ENCODE data around the gene MEIS2.
A peak's percentile ranks its signal among the peaks of the same experiment; 100 is the strongest.

The MEIS2 gene

GRCh38 chr15:36911322-36911944 is 188.9 kb downstream of the MEIS2 start:
- Histone ChIP-seq H3K4me3 (replicated peaks; ENCODE audit: insufficient read depth, low read length) (no peak overlapping the region), H3K27me3 (ENCODE audit: insufficient read depth, poor library complexity, severe bottlenecking) (no peaks in the 10 kb centered on the region), H3K27ac (replicated peaks) (no peak overlapping the region)
- no peak for DNase-seq (ENCODE audit: low read depth in 1 of 2, low spot score in 1 of 2)
- TF ChIP-seq REST (IDR thresholded peaks at IDR 0.05; ENCODE audit: insufficient replicate concordance, low read depth), result no peak
- peak; percentile 98 for TF ChIP-seq SPI1 (IDR thresholded peaks at IDR 0.05; ENCODE audit: borderline replicate concordance, low read depth)

GRCh38 chr15:36908991-36909390 is 191.4 kb downstream of the MEIS2 start:
- Histone ChIP-seq H3K4me3 (replicated peaks; ENCODE audit: insufficient read depth, low read length) (no peak overlapping the region), H3K27ac (replicated peaks) (no peak overlapping the region), H3K27me3 (ENCODE audit: insufficient read depth, poor library complexity, severe bottlenecking) (no peaks in the 10 kb centered on the region)
- DNase-seq (ENCODE audit: low read depth in 1 of 2, low spot score in 1 of 2), result no peak
- TF ChIP-seq REST (IDR thresholded peaks at IDR 0.05; ENCODE audit: insufficient replicate concordance, low read depth) (no peak), CTCF (IDR thresholded peaks at IDR 0.05; ENCODE audit: insufficient read depth, low read length) (no peak), POLR2AphosphoS5 (IDR thresholded peaks at IDR 0.05; ENCODE audit: low read depth) (no peak), SPI1 (IDR thresholded peaks at IDR 0.05; ENCODE audit: borderline replicate concordance, low read depth) (no peak), GABPA (IDR thresholded peaks at IDR 0.05; ENCODE audit: low read depth) (no peak)

GRCh38 chr15:36907295-36907694 is 193.1 kb downstream of the MEIS2 start:
- peaks cover 3% of the 10 kb centered on the region for H3K27me3 ChIP-seq (ENCODE audit: insufficient read depth, poor library complexity, severe bottlenecking)
- no peak overlapping the region for H3K27ac ChIP-seq (replicated peaks)
- no peak overlapping the region for H3K4me3 ChIP-seq (replicated peaks; ENCODE audit: insufficient read depth, low read length)
- no peak for TF ChIP-seq REST (IDR thresholded peaks at IDR 0.05; ENCODE audit: insufficient replicate concordance, low read depth)
- no peak for TF ChIP-seq CTCF (IDR thresholded peaks at IDR 0.05; ENCODE audit: insufficient read depth, low read length)
- no peak for TF ChIP-seq GABPA (IDR thresholded peaks at IDR 0.05; ENCODE audit: low read depth)
- TF ChIP-seq SPI1 (IDR thresholded peaks at IDR 0.05; ENCODE audit: borderline replicate concordance, low read depth), result no peak
- no peak for TF ChIP-seq POLR2AphosphoS5 (IDR thresholded peaks at IDR 0.05; ENCODE audit: low read depth)
- no peak for DNase-seq (ENCODE audit: low read depth in 1 of 2, low spot score in 1 of 2)
